Mesenteric fat pad (tissue), 1 donor: ENCODE data around the gene IDH3A. TPM values are rescaled to one million over a fixed set of nuclear protein-coding genes. Genes with fewer than 3 reads are reported as not detected.

Experiments
- DNase-seq: peaks from one replicate; pipeline ENCODE4 v3.0.0-alpha.2; 2020; ENCODE audit warnings: low spot score
- total RNA-seq: library from RNA; stranded (reverse); fragmentation: NEBNext Ultra II Directional; extraction: Animal tissue kit (Norgen Biotek cat#: 25700); gene quantifications from one replicate; pipeline ENCODE4 v1.2.1, GENCODE V29; 2021
- donor health status: DM: yes; HTN: yes; CAD: no.

IDH3A gene
- total RNA-seq, 1 donor from 2014 or later: 105 TPM

DNA sequence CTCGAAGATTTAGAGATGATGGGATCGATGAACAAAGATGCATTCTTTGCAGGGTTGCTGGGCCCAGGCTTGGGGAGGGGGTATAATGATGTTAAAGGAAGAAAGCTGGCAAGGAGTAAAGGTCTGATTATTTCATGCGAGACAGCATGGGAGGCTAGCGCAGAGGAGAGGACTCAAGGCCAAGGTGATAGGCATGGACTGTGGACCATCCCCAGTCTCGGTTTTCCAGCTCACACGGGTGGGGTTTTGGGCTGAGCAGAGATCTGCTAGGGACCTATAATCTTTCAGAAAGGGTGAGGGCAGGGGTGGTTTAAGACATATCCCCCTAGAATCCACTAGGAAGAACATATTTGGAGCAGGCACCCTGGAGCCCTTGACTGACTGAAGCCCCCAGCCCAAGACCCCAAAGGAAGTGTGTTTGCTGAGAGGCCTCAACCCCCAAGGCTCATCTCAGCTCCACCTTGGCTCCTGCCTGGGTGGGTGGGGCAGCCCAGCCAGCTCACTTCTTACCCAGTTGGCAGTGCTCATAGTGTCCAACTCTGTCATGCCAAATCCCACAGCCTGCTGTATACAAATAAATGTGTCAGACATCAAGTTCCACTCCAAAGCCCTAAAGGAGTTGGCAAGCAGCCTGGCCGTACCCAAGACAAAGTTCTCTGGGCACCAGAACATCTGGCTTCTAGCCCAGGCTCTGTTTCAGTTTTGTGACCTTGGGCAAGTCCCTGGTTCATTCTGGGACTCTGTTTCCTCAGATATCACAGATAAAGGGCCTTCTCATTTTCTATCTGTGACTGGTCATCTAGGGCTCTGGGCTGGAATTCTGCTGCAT, 67.3 kb downstream of the IDH3A start:
- peak; percentile 79 for DNase-seq

DNA sequence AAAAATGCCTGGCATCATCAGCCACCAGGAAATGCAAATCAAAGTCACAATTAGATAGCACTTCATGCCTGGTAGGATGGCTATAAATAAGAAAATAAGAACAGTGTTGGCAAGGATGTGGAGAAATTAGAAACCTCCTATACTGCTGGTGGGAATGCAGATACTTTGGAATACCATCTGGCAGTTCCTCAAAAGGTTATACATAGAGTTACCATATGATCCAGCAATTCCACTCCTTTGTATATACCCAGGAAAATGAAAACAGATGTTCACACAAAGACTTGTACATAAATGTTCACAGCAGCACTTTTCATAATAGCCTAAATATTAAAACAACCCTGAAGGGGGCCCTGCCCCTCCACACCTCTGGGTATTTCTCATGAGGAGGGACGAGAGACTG, 71.6 kb downstream of the IDH3A start:
- no peak for DNase-seq

Other genes starting within 250 kb of the IDH3A start
- 82.0 TPM for gene TBC1D2B, start 71.7 kb upstream of the IDH3A start, total RNA-seq
- not detected for gene SH2D7, start 56.8 kb upstream of the IDH3A start, total RNA-seq
- 5.5 TPM for gene CIB2, start 17.9 kb upstream of the IDH3A start, total RNA-seq
- not detected for gene ACSBG1, start 85.2 kb downstream of the IDH3A start, total RNA-seq
- 21.4 TPM for gene DNAJA4, start 115.2 kb downstream of the IDH3A start, total RNA-seq
- 50.9 TPM for gene SKIC8, start 150.2 kb downstream of the IDH3A start, total RNA-seq
- gene CRABP1, start 191.0 kb downstream of the IDH3A start, total RNA-seq: not detected